IgD-negative memory B cell (primary cell): ENCODE measurements around the gene ANKRD30A. TPM values are rescaled to one million over a fixed set of nuclear protein-coding genes. Genes with fewer than 3 reads are reported as not detected.
"Not testable (repeated sequence)": the region's sequence is repeated elsewhere in the genome, so short reads cannot be mapped to it uniquely, and the experiment has no call there.

Source experiments
- H3K27ac Mint-ChIP-seq, 3 donors: one replicate each; pipeline ENCODE4 v1.8.0; 2020 to 2022; ENCODE audit warnings: mild to moderate bottlenecking in 3 of 3, mixed read lengths in 3 of 3, moderate library complexity in 1 of 3
- H3K27me3 Mint-ChIP-seq: one replicate; pipeline ENCODE4 v1.8.0; 2021; ENCODE audit warnings: mixed read lengths
- H3K36me3 Mint-ChIP-seq: one replicate; pipeline ENCODE4 v1.8.0; 2020; ENCODE audit warnings: mild to moderate bottlenecking, mixed read lengths
- H3K4me1 Mint-ChIP-seq, 3 donors: one replicate each; pipeline ENCODE4 v1.8.0; 2020 to 2022; ENCODE audit warnings: mixed read lengths in 3 of 3, mild to moderate bottlenecking in 1 of 3
- H3K4me3 Mint-ChIP-seq, 4 donors: one replicate each; pipeline ENCODE4 v1.8.0; 2020 to 2022; ENCODE audit warnings: mild to moderate bottlenecking in 4 of 4, mixed read lengths in 4 of 4, moderate library complexity in 3 of 4
- H3K9me3 Mint-ChIP-seq, 3 donors: one replicate each; pipeline ENCODE4 v1.8.0; 2020 to 2021; ENCODE audit warnings: mixed read lengths in 3 of 3, mild to moderate bottlenecking in 1 of 3
- polyA plus RNA-seq: library from polyadenylated mRNA; unstranded; fragments of 300-500 nt; fragmentation: Illumina TruSeq; gene quantifications from one replicate; pipeline ENCODE4 v1.2.3, GENCODE V29; 2021

The ANKRD30A gene
- polyA plus RNA-seq, 1 donor from 2014 or later, result not detected

DNA sequence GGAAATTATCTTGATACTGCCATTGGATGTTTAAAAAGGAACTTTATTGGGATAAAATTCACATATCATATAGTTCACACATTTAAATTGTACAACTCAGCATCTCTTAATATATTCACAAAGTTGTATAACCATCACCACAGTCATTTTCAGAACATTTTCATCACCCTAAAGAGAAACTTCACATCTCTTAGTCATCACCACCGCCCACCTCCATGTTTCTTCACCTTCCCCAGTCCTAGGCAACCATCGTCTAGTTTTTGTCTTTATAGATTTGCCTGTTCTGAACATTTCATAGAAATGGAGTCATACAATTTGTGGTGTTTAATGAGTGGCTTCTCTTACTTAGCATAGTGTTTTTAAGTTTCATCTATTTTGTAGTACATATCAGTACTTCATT, 96.6 kb downstream of the ANKRD30A start:
- H3K36me3 Mint-ChIP-seq, result no peaks in the 10 kb centered on the region
- H3K27ac Mint-ChIP-seq, result no peak overlapping the region
- peaks cover 0 to 8% (median 3%) of the 10 kb centered on the region in 3 donors for H3K9me3 Mint-ChIP-seq
- H3K4me1 Mint-ChIP-seq, result no peaks in the 10 kb centered on the region
- no peak overlapping the region for H3K4me3 Mint-ChIP-seq
- H3K27me3 Mint-ChIP-seq, result no peaks in the 10 kb centered on the region

DNA sequence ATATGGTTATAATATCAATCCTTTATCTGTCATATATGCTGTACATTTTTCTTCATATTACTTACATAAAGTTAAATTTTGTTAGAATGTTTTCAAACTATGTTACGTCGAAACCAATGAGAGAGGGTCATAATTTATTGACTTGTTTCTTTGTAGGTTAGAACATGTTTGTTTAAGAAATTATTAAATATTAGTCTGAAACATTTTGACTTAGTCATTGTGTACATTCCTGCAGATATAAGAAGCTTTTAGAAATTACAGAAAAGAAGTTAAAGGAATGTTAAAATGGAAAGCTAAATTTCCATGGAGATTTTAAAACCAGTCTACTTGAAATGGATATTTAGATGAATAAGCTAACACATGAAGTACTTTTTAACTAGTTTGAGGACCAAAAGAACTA, 99.8 kb downstream of the ANKRD30A start:
- Mint-ChIP-seq H3K9me3 (peaks cover 0 to 8% (median 3%) of the 10 kb centered on the region in 3 donors), H3K4me1 (no peaks in the 10 kb centered on the region), H3K4me3 (no peak overlapping the region), H3K27ac (no peak overlapping the region), H3K36me3 (no peaks in the 10 kb centered on the region), H3K27me3 (no peaks in the 10 kb centered on the region)

GRCh38 chr10:37226524-37226923, 101.1 kb downstream of the ANKRD30A start:
- Mint-ChIP-seq H3K27ac (no peak overlapping the region), H3K36me3 (no peaks in the 10 kb centered on the region), H3K27me3 (no peaks in the 10 kb centered on the region), H3K4me1 (no peaks in the 10 kb centered on the region), H3K9me3 (peaks cover 0 to 8% (median 3%) of the 10 kb centered on the region in 3 donors), H3K4me3 (no peak overlapping the region)

DNA sequence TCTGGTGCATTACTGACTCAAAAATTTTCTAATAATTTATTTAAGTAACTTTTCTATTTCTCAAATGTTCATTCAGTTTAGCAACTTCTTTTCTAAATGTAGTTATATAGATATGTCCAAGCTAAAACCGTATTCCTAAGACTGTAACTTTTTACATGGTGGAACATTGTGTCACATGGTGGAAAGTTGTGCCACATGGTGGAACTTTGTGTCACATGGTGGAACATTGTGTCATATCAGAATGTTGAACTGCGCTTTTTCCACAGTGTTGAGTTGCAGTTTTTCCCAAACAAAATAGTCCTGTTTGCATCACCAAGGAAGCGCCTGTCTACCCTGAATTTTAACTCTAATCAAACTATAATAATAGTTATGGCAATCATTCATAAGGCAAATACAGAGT, 109.3 kb downstream of the ANKRD30A start:
- Mint-ChIP-seq H3K27ac (no peak overlapping the region), H3K4me1 (no peaks in the 10 kb centered on the region), H3K36me3 (no peaks in the 10 kb centered on the region), H3K9me3 (peaks cover 0 to 4% (median 0%) of the 10 kb centered on the region in 3 donors), H3K4me3 (no peak overlapping the region), H3K27me3 (no peaks in the 10 kb centered on the region)

GRCh38 chr10:37236093-37236492, 110.7 kb downstream of the ANKRD30A start:
- no peak overlapping the region for H3K4me3 Mint-ChIP-seq
- H3K27me3 Mint-ChIP-seq, result no peaks in the 10 kb centered on the region
- peaks cover 0 to 9% (median 2%) of the 10 kb centered on the region in 3 donors for H3K9me3 Mint-ChIP-seq
- H3K36me3 Mint-ChIP-seq, result no peaks in the 10 kb centered on the region
- no peak overlapping the region for H3K27ac Mint-ChIP-seq
- H3K4me1 Mint-ChIP-seq, result no peaks in the 10 kb centered on the region

- no peak overlapping the region for H3K4me3 Mint-ChIP-seq
- H3K4me1 Mint-ChIP-seq, result no peaks in the 10 kb centered on the region
Measured at GRCh38 chr10:37240223-37240622, 114.8 kb downstream of the ANKRD30A start.

DNA sequence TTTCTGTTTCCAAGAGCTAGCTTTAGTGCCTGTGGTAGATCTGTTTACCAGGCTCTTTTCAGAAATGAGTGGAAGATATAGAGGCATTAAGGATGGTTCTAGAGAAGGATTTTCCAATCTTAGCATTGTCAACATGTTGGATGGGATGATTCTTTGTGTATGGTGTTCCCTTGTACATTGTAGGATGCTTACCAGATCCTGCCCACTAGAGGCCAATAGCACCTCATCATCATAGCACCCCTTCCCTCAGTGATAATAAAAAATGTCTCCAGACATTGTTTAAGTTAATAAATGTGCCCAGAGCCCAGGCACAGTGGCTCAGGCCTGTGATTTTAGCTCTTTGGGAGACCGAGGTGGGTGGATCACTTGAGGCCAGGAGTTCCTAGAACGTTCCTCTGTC, 121.2 kb downstream of the ANKRD30A start:
- no peaks in the 10 kb centered on the region for H3K27me3 Mint-ChIP-seq
- no peaks in the 10 kb centered on the region for H3K36me3 Mint-ChIP-seq
- peaks cover 2 to 5% (median 3%) of the 10 kb centered on the region in 3 donors for H3K9me3 Mint-ChIP-seq
- no peak overlapping the region for H3K27ac Mint-ChIP-seq
- no peaks in the 10 kb centered on the region for H3K4me1 Mint-ChIP-seq
- H3K4me3 Mint-ChIP-seq, result no peak overlapping the region

More at GRCh38 chr10:37240223-37240622, 114.8 kb downstream of the ANKRD30A start:
- Mint-ChIP-seq H3K9me3 (peaks cover 0 to 9% (median 2%) of the 10 kb centered on the region in 3 donors), H3K36me3 (no peaks in the 10 kb centered on the region), H3K27me3 (no peaks in the 10 kb centered on the region), H3K27ac (no peak overlapping the region)

DNA sequence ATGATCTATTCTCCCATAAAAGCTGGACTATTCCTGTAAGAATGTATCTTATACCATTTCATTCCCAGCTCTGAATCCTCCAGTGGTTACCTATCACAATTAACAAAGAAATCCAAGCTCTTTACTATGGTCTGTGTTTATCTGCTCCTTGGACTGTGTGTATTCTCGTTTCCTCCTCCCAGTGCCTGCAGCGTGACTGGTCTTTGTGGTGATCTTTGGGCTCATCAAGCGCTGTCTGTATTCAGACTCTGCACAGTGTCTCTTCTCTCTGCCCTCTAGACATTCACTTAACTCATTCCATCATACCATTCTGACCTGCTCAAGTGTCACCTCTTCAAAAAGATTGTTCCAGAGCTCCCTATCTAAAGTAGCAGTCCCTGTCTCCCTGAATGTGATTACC, 130.4 kb downstream of the ANKRD30A start:
- peaks cover 4 to 15% (median 8%) of the 10 kb centered on the region in 3 donors for H3K9me3 Mint-ChIP-seq
- H3K36me3 Mint-ChIP-seq, H3K27me3 Mint-ChIP-seq, H3K27ac Mint-ChIP-seq, H3K4me3 Mint-ChIP-seq, H3K4me1 Mint-ChIP-seq: not testable (repeated sequence)

GRCh38 chr10:37263304-37263703, 137.9 kb downstream of the ANKRD30A start:
- no peaks in the 10 kb centered on the region for H3K4me1 Mint-ChIP-seq

GRCh38 chr10:37268266-37268665, 142.9 kb downstream of the ANKRD30A start:
- H3K36me3 Mint-ChIP-seq, result no peaks in the 10 kb centered on the region

More at GRCh38 chr10:37263304-37263703, 137.9 kb downstream of the ANKRD30A start:
- no peaks in the 10 kb centered on the region for H3K27me3 Mint-ChIP-seq
- peaks cover 2 to 4% (median 3%) of the 10 kb centered on the region in 3 donors for H3K9me3 Mint-ChIP-seq
- H3K4me3 Mint-ChIP-seq, result no peak overlapping the region
- H3K36me3 Mint-ChIP-seq, result no peaks in the 10 kb centered on the region
- no peak overlapping the region for H3K27ac Mint-ChIP-seq

GRCh38 chr10:37269554-37270256, 144.3 kb downstream of the ANKRD30A start:
- Mint-ChIP-seq H3K9me3 (peaks cover 0 to 10% (median under 1%) of the 10 kb centered on the region in 3 donors), H3K4me1 (no peaks in the 10 kb centered on the region), H3K36me3 (no peaks in the 10 kb centered on the region), H3K27ac (no peak overlapping the region), H3K27me3 (no peaks in the 10 kb centered on the region), H3K4me3 (no peak overlapping the region)

More at GRCh38 chr10:37268266-37268665, 142.9 kb downstream of the ANKRD30A start:
- H3K27me3 Mint-ChIP-seq, result no peaks in the 10 kb centered on the region
- H3K4me1 Mint-ChIP-seq, result no peaks in the 10 kb centered on the region
- H3K9me3 Mint-ChIP-seq, result peaks cover 0 to 7% (median 0%) of the 10 kb centered on the region in 3 donors
- H3K27ac Mint-ChIP-seq, result no peak overlapping the region
- H3K4me3 Mint-ChIP-seq, result no peak overlapping the region

DNA sequence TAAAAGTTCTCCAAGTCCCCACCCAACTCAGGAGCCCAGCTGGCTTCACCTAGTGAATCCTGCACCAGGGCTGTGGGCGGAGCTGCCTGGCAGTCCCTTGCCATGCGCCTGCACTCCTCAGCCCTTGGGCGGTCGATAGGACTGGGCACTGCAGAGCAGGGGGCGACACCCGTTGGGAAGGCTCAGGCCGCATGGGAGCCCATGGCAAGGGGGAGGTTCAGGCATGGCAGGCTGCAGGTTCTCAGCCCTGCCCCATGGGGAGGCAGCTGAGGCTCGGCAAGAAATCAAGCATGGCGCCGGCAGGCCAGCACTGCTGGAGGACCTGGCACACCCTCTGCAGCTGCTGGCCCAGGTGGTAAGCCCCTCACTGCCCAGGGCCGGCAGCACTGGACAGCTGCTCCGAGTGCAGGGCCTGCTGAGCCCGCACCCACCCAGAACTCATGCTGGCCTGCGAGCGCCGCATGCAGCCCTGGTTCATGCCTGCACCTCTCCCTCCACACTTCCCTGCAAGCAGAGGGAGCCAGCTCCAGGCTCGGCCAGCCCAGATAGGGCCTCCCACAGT, 149.9 kb downstream of the ANKRD30A start:
- no peaks in the 10 kb centered on the region for H3K27me3 Mint-ChIP-seq
- H3K9me3 Mint-ChIP-seq, result peaks cover 6 to 10% (median 6%) of the 10 kb centered on the region in 3 donors
- no peak overlapping the region for H3K27ac Mint-ChIP-seq
- H3K4me1 Mint-ChIP-seq, result no peaks in the 10 kb centered on the region
- no peaks in the 10 kb centered on the region for H3K36me3 Mint-ChIP-seq
- no peak overlapping the region for H3K4me3 Mint-ChIP-seq

- H3K4me1 Mint-ChIP-seq, result no peaks in the 10 kb centered on the region
- no peaks in the 10 kb centered on the region for H3K27me3 Mint-ChIP-seq
- no peak overlapping the region for H3K4me3 Mint-ChIP-seq
- H3K27ac Mint-ChIP-seq, result no peak overlapping the region
- peaks cover 2 to 8% (median 6%) of the 10 kb centered on the region in 3 donors for H3K9me3 Mint-ChIP-seq
- H3K36me3 Mint-ChIP-seq, result no peaks in the 10 kb centered on the region
Measured at GRCh38 chr10:37285063-37285462, 159.7 kb downstream of the ANKRD30A start.

- H3K9me3 Mint-ChIP-seq, result peaks cover 7 to 14% (median 8%) of the 10 kb centered on the region in 3 donors
- H3K27me3 Mint-ChIP-seq, result no peaks in the 10 kb centered on the region
- H3K4me3 Mint-ChIP-seq, result no peak overlapping the region
- H3K36me3 Mint-ChIP-seq, result no peaks in the 10 kb centered on the region
- no peak overlapping the region for H3K27ac Mint-ChIP-seq
- no peaks in the 10 kb centered on the region for H3K4me1 Mint-ChIP-seq
Measured at GRCh38 chr10:37289833-37290464, 164.6 kb downstream of the ANKRD30A start.

DNA sequence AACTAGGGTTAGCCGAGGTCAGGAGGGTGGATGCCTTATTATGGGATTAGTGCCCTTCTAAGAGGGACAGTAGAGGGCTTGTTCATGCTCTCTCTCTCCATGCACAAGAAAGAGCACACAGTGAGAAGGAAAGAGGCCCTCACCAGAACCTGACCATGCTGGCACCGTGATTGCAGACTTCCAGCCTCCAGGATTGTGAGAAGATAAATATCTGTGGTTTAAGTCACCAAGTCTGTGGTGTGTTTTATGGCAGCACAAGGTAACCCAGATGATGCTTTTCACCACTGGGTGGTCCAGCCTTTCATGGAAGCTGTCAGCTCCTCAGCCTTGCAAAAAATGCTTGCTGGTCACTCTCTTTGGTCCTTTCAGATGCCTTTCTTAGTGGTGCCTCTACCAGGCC, 175.9 kb downstream of the ANKRD30A start:
- Mint-ChIP-seq H3K4me3 (no peak overlapping the region), H3K27ac (no peak overlapping the region), H3K9me3 (peaks cover 2 to 23% (median 2%) of the 10 kb centered on the region in 3 donors), H3K27me3 (no peaks in the 10 kb centered on the region), H3K36me3 (peaks cover 2% of the 10 kb centered on the region), H3K4me1 (no peaks in the 10 kb centered on the region)
